Measurements from ENCODE around the gene FBXO21.

DNA sequence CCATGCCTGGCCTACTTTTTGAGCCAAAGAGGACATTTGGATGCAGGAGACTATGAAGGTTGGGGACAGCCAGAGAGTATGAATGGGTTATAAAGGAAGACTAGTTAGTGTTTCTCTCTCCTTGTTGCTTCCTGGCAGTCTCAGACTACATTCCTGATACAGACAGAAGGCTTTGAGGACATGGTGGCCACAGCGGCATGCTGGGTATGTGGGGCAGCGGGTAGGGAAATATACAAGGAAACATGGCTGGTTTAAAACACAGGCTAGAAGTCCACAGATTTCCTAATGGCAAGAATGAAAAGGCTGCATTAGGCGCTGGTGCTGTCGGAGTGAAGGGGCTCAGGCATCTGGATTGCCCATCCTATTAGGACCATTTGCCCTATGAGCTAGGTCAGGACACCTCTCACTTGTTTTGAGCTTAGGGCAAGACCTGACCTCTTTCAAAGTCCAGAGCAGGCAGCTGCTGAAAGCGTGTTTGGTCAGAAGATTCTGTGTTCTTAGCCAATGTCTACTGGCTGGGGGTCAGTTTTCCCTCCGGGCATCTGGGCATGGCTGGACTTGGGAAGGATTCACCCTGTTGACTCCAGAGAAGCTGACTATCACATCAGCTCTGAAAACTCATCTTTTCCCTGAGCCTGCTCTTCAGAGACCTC, 20.1 kb upstream of the FBXO21 start:
- TF ChIP-seq CTCF (IDR thresholded peaks at IDR 0.05; ENCODE audit: low read depth, low read length, poor library complexity, severe bottlenecking) (no peak), EZH2phosphoT487 (IDR thresholded peaks at IDR 0.05; ENCODE audit: borderline replicate concordance, low read length) (no peak)

All from DOHH2 (cell line).